Neural progenitor cell (in vitro differentiated cells): Measurements from ENCODE around the gene HMGN3.

ENCODE experiments used
- EZH2 ChIP-seq: fragments of 200-600 bp; sonication (generic); IDR thresholded peaks from 2 replicates; pipeline ENCODE4 v1.6.1; 2017; ENCODE audit warnings: antibody characterized with exemption, mild to moderate bottlenecking, moderate library complexity
- TF ChIP-seq, protein P1 (sequence below): fragments of 200-600 bp; sonication (generic); IDR thresholded peaks from 2 replicates; pipeline ENCODE4 v1.5.1; 2017; ENCODE audit warnings: antibody characterized with exemption, mild to moderate bottlenecking

DNA sequence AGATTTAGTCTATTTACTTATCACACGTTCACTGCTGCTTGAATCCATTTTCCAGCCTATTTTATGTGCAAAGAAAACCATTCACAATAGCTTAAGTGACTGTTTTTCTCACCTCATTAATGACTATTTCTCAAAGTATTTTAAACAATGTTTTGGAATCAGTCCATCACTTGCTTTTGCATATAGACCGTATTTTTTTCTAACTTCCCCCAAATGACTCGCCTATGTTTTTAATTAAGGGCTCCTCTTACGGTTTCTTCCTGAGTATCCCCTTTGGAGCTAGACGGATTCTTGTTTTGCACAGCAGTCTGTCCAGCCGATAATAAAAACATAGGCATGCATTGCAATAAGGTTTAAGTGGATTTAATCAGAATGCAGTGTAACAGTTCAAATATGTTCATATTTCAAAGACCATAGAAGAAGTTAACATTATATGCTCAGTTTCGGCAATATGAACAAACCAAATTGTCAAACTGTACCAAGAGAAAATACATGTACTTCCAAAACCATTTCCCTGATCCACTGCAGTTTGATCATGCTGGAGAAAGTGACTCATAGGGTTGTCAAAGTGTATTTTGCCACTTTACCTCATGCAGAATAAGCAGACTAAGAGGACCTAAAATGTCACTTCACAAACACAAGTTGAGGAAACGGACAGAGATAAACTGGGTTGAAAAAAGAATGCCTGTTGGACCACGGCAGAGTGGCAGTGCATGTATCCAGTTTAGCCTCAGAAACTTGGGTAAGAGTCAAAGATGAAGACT lies 66.4 kb downstream of the HMGN3 start:
- no peak for TF ChIP-seq EZH2
- TF ChIP-seq, protein P1, sequence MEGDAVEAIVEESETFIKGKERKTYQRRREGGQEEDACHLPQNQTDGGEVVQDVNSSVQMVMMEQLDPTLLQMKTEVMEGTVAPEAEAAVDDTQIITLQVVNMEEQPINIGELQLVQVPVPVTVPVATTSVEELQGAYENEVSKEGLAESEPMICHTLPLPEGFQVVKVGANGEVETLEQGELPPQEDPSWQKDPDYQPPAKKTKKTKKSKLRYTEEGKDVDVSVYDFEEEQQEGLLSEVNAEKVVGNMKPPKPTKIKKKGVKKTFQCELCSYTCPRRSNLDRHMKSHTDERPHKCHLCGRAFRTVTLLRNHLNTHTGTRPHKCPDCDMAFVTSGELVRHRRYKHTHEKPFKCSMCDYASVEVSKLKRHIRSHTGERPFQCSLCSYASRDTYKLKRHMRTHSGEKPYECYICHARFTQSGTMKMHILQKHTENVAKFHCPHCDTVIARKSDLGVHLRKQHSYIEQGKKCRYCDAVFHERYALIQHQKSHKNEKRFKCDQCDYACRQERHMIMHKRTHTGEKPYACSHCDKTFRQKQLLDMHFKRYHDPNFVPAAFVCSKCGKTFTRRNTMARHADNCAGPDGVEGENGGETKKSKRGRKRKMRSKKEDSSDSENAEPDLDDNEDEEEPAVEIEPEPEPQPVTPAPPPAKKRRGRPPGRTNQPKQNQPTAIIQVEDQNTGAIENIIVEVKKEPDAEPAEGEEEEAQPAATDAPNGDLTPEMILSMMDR = no peak
